Stimulated activated CD8-positive, alpha-beta memory T cell treated with anti-CD3 and anti-CD28 coated beads, Interleukin-12 subunit alpha, Interleukin-12 subunit beta, amount 100 ng/mL, for 24 hours (primary cell): ENCODE measurements around the gene NUDT1.
A peak's percentile ranks its signal among the peaks of the same experiment; 100 is the strongest.

Source experiments
- DNase-seq: peaks from one replicate; pipeline ENCODE4 v3.0.0-alpha.2; 2020; ENCODE audit errors: extremely low read depth

NUDT1 gene

GRCh38 chr7:2241580-2242540, at the start of gene NUDT1, which contains the start of gene MRM2:
Gene NUDT1 (plus strand): TSS chr7:2242226. CDS start chr7:2244575, 2,349 bp downstream.
Gene MRM2 (minus strand): TSS chr7:2242205. CDS start chr7:2242169, 36 bp downstream.
- DNase-seq: peak; percentile 49

DNA sequence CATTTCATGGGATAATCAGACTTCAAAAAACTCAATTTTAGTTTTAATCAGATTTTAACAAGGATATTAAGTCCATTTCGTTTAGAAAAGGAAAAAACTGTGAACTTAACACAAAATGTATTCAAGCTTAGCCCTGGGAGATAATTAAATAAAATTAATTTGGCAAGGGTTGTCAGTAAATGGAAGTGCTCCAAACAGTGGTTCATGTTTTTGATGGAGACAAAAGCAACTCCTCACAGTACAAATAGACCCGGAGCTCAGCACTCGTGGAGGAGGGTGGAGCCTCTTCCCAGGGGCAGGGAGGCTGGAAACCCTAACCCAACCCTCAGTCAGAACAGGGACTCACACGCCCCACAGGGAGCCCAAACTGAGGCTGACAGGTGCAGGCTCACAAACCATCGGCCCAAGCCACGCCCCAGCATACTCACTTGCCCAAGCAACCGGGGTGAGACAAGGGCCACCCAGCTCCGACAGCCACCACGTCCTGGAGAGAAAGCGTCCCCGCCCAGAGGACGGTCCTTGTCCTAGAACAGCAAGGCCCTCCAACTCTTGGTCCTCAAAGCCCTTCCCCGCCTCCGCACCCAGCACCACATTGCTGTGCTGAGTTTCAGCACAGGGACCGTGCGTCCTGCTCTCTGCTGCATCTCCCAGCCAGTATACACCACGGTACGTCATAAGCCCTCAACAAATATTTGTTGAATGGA, 49.0 kb upstream of the NUDT1 start:
- no peak for DNase-seq

GRCh38 chr7:2193575-2194305, 48.3 kb upstream of the NUDT1 start:
- no peak for DNase-seq

- no peak for DNase-seq
These were observed 46.4 kb upstream of the NUDT1 start for GRCh38 chr7:2195400-2196246.

- DNase-seq: no peak
These were observed 45.3 kb upstream of the NUDT1 start for GRCh38 chr7:2196381-2197378.

- DNase-seq: no peak
These were observed 44.4 kb upstream of the NUDT1 start for GRCh38 chr7:2197436-2198155.

GRCh38 chr7:2198206-2198605, 43.8 kb upstream of the NUDT1 start:
- no peak for DNase-seq

DNA sequence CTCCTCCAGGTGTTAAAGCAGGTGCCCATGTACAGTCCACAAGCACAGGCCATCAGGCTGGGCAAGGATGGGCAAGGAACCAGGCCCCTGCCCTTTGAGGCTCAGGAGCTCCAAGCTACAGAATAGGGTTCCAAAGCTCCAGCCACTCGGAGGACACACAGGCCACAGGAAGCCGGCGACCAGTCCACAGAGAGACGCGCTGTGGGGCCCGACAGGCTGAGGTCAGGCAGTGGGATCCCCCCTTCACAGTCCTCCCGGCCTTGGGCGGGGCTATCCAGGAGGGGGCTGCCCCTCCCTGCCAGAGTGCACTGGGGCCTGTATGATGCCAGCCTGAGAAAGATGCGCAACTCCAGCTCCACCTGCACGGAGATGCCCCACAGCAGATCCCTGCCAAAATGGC, 43.3 kb upstream of the NUDT1 start:
- DNase-seq: no peak

DNA sequence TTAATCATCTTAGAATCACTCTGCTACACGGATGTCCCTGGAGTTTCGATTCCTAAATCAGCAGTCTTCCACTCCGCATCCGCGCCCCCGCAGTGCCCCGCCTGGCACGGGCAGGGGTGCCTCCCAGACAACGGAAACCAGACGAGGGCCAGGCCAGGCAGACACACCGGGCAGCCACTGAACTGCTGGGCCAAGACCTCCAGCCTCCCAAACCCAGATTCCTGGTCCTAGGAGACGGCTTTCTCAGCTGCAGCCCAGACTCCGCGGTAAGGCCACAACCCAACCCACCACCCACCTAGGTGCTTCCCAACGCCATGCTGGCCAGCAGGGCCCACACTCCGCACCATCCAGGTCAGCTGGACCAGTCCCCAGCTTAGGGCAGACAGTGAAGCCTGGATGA, 42.5 kb upstream of the NUDT1 start:
- DNase-seq: no peak

DNA sequence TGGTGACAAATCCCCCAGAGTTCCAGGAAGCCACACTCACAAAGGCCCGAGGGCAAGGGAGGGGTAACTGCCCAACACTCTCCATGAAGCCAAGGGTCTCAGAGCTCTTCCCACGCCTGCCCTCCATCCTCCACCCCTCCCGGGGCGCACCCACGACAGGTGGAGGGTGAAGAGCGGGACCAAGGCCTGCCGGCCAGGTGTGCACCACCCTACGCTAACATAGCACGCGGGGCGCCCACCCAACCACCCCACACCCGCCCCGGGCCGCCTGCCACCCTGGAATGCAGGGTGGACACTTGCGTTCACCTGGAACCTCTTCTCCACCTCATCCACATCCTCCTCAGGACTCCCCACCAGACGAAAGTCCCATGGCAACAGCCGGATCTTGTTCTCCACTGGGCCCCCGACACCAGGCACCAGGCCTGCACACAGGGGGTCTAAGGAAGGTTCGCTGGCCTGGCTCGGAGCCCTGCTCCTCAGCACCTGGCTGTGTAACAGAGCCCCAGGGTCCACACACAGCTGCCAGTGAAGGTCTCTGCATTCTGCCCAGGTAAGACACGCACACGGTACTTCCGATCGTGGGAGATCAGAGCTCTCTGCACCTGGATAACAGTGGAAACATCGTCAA, 42.0 kb upstream of the NUDT1 start:
- DNase-seq: no peak

DNA sequence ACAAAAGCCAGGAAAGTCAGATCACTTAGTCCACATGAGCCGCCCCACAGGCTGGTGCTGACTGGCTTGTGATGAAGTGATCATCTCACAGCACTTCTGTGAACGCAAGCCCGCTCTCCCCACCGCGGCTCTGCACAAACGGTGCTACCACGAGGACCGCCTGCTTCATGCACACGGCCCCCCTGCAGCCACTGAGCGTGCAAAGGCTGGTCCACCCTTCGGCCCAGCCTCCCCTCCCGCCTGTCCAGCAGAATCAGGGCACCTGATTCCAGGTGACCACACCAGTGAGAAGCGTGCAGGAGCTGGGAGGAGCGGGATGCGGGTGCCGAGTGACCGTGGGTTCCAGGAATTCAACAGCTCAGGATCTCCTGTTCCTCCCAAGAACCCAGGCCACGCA, 41.4 kb upstream of the NUDT1 start:
- no peak for DNase-seq

GRCh38 chr7:2201128-2201527, 40.9 kb upstream of the NUDT1 start:
- no peak for DNase-seq

DNA sequence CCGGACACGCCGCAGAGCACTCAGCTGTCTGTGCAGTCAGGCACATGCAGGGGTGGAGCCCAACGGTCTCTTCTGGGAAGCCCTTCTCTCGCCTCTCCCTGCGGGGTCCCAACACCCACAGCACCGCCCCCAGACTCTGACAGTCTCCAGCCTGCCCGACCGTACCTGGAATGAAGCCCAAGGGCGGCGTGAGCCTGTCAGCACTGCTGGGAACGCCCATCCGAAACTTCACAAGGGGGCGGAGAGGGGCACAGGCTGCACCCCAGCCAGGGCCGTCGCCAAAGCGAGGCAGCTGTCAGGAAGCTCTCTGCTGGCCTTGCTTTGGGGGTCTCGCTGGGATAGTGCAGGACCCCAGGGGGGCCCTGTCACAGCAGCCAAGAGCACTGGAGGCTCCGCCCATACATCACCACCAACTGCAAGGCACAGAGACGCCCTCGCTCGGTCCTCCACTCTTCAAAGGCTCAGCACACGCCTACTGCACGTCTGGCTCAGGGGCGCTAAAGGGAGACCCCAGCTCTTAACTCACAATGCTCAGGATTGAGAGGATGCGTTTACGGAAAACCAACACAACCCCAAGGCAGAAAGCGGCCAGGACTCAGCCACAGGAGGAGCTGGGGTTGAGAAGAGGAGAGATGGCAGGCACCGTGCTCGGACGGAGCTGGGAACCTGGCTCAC, 40.2 kb upstream of the NUDT1 start:
- no peak for DNase-seq

GRCh38 chr7:2202361-2202761, 39.7 kb upstream of the NUDT1 start:
- no peak for DNase-seq

- no peak for DNase-seq
These were observed 38.9 kb upstream of the NUDT1 start for GRCh38 chr7:2202901-2203765.

DNA sequence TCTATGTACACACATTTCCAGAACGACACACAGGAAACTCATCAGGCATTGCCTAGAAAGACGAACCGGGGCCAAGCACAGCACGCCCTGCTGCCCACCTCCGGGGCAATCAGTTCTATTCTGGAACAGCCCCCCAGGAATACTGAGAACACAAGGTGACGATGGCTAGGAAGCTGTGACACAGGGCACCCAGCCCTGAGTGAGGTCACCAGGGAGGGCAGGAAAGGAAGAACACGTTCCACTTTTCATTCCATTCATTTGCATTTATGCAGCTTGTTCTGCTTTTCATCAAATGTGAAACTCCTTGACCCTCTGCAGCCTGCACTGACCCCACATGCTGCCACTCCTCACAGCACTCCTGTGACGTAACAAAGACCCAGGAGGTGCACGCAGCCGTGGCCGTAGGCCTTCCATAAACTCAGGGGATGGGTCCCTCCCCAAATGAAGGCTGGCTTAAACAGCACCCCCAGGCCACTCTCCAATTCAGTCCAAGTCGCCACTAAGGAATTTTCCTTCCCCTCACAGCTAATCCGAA, 38.2 kb upstream of the NUDT1 start:
- DNase-seq: no peak

GRCh38 chr7:2204446-2204845, 37.6 kb upstream of the NUDT1 start:
- DNase-seq: no peak
